GM19025 (cell line): ENCODE results near the gene USP36.
"Not testable (repeated sequence)": the region's sequence is repeated elsewhere in the genome, so short reads cannot be mapped to it uniquely, and the experiment has no call there.

Source experiments
- ATAC-seq: cut with Tn5 transposase; IDR thresholded peaks from one replicate; pipeline ENCODE4 v1.9.1; 2021; ENCODE audit warnings: mild to moderate bottlenecking, low read depth, moderate library complexity; ENCODE audit not compliant: unreplicated experiment

USP36 gene

DNA sequence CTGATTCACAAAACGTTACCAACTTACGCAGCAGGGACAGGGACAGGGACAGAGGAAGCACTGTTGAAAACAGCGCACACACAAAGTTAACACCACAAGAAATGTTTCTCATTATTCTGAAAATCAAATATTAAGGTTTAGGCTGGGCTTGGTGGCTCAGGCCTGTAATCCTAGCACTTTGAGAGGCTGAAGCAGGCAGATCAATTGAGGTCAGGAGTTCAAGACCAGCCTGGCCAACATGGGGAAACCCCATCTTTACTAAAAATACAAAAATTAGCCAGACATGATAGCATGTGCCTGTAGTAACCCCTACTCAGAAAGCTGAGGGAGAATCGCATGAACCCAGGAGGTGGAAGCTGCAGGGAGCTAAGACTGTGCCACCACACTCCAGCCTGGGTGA is 62.7 kb downstream of the USP36 start:
- ATAC-seq, result no peak

DNA sequence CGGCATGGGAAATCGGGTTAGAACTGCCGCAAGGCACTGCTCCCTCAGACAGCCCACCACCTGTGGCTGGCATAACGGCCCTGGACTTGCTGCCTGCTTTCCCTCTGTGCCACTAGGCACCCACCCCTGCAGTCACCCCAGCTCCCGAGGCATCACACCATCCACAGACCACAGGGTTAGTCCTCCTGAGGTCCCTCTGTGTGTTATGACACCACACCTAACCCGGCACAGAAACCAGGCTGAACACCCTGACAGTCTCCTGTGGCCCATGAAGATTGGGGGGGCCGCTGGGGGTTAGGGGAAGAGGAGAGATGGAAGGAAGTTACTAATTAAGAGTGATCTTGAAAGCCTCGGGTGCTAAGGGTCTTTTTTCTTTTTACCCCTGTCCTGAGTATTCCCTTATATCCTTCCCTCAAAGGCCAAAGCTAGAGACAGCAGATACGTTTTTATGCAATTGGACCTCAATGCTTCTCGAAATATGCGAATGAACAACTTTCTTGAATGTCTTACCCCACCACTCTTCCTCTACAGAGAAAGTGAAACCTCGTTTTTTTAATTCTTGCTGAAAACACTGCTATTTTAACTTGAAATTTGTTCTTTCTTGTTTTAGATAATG is 65.5 kb downstream of the USP36 start:
- ATAC-seq, result peak; percentile 42

- no peak for ATAC-seq
Observed at GRCh38 chr17:78774453-78774852, 66.2 kb downstream of the USP36 start.

DNA sequence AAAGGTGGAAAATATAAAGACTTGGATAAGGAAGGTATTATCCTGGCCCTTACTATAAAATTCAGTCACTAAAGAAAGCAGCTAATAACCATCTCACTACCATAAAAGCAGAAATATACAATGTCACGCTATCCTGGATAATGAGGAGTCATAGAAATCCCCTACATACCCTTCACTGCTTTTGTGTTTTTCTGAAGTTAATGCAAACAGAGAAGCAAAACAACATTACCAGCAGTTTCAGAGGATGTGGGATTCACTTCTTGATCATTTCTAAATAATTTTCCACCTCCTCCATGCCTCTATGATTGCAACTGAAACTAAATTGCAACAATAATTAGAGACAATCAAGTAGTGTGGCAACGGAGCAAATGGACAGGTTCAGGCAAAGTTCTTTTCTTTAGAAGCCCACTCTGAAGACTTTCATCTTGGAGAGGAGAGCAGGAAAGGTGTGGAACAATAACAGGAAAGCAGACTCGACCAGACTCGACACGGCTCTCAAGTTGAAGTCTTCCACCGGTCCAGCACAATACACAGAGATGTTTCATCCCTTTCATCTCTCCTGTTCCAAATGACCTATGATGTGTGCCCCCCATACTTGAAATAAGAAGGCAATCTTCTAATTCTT is 68.7 kb downstream of the USP36 start:
- no peak for ATAC-seq

- no peak for ATAC-seq
Observed at GRCh38 chr17:78769196-78769773, 71.3 kb downstream of the USP36 start.

GRCh38 chr17:78767806-78768205 is 72.8 kb downstream of the USP36 start:
- ATAC-seq, result no peak

DNA sequence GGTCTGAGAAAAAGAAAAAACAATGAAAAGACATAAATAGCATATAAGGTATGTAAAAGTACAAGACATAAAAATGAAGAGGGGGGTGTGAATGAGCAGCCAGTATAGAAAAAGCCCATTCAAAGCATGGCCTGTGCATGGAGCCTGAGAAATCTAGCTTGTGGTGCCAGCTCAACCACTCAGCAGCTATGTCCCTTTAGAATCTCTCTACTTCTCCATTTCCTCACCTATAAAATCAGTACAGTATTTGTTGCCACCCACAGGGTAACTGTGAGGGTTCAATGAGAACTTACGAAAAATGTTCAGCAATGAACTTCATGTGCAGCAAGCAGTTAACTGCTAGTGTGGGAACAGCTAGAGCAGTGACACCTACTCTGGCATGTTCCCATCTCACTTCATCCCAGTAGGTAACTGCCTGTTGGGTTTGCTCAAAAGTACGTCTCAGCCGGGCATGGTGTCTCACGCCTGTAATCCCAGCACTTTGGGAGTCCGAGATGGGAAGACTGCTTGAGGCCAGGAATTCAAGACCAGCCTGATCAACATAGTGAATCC is 73.8 kb downstream of the USP36 start:
- ATAC-seq, result no peak

GRCh38 chr17:78766225-78766624 is 74.4 kb downstream of the USP36 start:
- ATAC-seq, result no peak

DNA sequence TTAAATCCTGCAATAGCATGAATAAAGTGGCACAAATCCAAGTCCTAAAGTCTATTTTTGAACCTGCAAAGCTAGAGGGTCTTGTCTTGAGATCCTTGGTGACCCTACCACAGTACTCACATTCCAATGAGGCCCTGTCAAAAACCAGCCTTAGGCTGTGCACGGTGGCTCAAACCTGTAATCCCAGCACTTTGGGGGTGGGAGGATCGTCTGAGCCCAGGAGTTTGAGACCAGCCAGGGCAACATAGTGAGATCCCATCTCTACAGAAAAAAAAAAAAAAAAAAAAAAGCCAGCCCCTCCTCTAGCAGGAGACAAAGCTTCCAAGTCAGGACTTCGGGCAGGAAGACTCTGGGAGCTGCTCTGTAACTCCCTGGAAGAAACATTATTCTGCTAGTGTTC is 74.8 kb downstream of the USP36 start:
- no peak for ATAC-seq

GRCh38 chr17:78764871-78765270 is 75.7 kb downstream of the USP36 start:
- no peak for ATAC-seq

DNA sequence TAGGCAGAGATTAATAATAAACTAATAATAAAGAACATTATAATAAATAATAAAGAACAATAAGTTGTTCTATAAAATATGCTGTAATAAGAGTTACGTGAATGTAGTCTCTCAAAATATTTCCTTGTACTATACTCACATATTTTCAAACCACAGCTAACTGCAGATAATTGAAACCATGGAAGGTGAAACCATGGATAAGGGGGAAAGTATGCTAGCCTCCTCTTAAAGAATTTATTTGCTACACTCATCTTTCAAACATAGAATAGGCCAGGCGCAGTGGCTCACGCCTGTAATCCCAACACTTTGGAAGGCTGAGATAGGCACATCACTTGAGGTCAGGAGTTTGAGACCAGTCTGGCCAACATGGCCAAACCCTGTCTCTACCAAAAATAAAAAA is 77.1 kb downstream of the USP36 start:
- no peak for ATAC-seq

GRCh38 chr17:78761789-78762406 is 78.7 kb downstream of the USP36 start:
- ATAC-seq, result no peak

GRCh38 chr17:78759969-78760352 is 80.7 kb downstream of the USP36 start:
- ATAC-seq, result no peak

DNA sequence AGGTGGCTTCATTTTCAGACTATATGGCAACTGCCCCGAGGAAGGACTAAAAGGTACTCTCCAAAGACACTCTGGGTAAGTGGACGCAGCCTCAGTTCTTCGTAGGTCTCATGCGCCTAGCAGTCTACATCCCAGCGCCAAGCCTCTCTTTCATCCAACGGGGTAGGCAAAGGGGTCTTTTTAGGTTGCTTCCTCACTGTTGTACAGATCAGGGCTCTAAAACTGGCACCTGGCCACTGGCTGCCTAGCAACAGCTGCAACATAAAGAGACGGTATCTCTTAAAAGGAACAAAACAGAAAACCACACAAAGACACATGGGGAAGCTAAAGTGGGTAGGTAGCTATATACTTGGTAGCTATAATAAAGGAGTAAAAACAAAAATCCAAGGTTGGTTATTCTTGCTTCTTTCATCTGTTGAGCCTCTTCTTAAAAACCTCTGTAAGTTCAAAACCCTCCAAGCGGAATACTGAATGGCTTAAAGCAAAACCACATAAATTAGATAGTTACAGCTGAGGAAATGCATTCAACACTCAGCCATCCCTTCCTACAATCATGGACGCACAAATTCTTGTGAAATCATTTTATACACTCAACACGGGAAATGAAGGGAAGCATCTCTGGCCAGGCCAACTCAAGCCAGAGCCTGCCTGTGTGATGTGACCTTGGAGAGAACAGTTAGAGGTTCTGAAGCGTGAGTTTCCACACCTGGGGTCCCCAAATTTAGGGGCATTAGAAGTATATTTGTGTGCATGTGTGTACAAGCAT is 81.2 kb downstream of the USP36 start:
- ATAC-seq, result peak; percentile 75

DNA sequence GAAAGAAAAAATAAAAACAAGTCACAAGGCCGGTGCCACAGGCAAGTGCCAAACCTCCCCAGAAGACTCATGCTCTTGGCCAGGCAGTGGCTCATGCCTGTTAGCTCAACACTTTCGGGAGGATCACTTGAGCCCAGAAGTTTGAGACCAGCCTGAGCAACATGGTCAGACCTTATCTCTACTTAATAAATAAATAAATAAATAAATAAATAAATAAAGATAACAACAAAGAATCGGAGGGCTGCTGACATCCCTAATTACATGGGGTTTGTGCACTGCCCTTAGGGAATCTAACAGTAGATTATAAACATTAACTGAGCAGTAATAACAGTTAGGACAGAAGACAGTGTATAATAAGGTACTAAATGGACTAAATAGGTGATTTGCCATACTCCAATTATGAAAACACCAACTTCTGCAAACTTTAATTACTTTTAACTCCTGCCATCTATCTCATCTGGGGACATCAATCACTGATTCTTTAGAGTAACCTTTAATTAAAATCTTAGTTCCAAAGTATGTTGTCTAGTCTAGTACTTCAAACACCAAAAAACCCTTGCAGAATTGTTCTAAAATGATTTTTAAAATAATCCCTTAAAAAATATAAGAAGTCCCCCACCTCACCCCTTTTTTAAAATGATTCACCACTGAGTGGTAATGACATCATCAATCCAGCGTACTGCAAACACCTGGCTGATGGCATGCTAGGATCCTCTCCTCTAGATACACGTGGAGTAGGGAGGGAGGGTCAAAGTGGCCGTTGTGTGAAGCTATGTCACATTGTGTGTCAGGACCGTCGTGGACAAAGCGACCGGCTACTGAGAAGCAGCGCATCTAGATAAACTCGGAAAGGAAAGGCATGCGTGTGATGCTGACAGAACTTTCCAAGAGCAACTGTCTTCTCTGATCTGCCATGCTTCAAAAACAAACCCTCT is 87.0 kb downstream of the USP36 start:
- no peak for ATAC-seq

- ATAC-seq, result no peak
Observed at GRCh38 chr17:78751447-78752161, 89.0 kb downstream of the USP36 start.

DNA sequence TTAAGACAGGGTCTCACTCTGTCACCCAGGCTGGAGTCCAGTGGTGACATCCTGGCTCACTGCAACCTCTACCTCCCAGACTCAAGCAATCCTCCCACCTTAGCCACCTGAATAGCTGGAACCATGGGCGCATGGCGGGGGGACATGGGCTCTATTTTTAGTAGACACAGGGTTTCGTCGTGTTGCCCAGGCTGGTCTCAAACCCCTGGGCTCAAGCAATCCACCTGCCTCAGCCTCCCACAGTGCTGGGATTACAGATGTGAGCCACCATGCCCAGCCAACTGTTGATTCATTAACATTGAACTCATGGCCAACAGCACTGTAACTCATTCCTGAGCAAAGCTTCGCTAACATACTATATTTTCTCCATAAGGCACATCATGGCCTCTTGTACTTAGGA is 89.6 kb downstream of the USP36 start:
- not testable (repeated sequence) for ATAC-seq

DNA sequence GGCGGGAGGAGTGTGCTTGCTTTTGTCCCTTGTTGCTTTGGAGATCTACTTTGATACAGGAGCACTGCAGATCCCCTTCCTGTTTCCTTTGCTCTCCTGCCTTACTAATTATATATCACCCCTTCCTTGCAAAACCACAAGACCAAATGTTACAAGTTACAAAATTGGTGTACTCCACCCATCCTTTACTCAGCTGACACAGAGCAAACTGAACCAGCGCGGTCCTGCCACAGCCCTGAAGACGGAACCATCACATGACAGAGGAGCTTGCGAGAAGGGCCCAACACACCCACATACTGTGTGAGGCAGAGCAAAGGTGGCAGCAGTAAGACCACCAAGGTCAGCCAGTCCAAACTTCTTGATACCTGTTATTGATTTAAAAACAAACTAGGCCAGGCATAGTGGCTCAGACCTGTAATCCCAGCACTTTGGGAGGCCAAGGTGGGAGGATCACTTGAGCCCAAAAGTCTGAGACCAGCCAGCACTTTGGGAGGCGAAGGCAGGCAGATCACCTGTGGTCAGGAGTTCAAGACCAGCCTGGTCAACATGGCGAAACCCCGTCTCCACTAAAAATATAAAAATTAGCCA is 91.8 kb downstream of the USP36 start:
- peak; percentile 54 for ATAC-seq
